Sigmoid colon (tissue), 7 donors: ENCODE results near the gene METTL23. TPM values are rescaled to one million over a fixed set of nuclear protein-coding genes. Genes with fewer than 3 reads are reported as not detected.
"Not testable (repeated sequence)": the region's sequence is repeated elsewhere in the genome, so short reads cannot be mapped to it uniquely, and the experiment has no call there.

Experiments
- DNase-seq: peaks from one replicate; pipeline ENCODE4 v3.0.0-alpha.2; 2019
- H3K27ac ChIP-seq, 4 donors: fragments of 200-600 bp; sonication (generic); one replicate each; pipeline ENCODE4 v1.5.1; 2016 to 2019; ENCODE audit warnings: mild to moderate bottlenecking in 1 of 4
- H3K27me3 ChIP-seq, 3 donors: fragments of 200-600 bp; sonication (generic); one replicate each; pipeline ENCODE4 v1.5.1; 2019; ENCODE audit warnings: mild to moderate bottlenecking in 1 of 3
- H3K36me3 ChIP-seq, 4 donors: fragments of 200-600 bp; sonication (generic); one replicate each; pipeline ENCODE4 v1.5.1; 2016 to 2019
- H3K4me1 ChIP-seq, 4 donors: fragments of 200-600 bp; sonication (generic); one replicate each; pipeline ENCODE4 v1.5.1; 2017 to 2019
- H3K4me3 ChIP-seq, 4 donors: fragments of 200-600 bp; sonication (generic); one replicate each; pipeline ENCODE4 v1.5.1; 2017 to 2019; ENCODE audit warnings: mild to moderate bottlenecking in 2 of 4, moderate library complexity in 1 of 4
- H3K9me3 ChIP-seq, 4 donors: fragments of 200-600 bp in 3 of 4; sonication (generic) in 3 of 4; one replicate each; pipeline versions ENCODE4 v1.5.1 to v1.6.1; 2013 to 2019
- CTCF ChIP-seq, 4 experiments: fragments of 450-650 bp in 3 of 4; fragments of 200-600 bp in 1 of 4; IDR thresholded peaks; one replicate each; pipeline ENCODE4 v1.5.1; 2016 to 2019; ENCODE audit warnings: antibody characterized with exemption in 4 of 4, mild to moderate bottlenecking in 3 of 4, moderate library complexity in 2 of 4
- EP300 ChIP-seq, 4 donors: sonication (generic); formaldehyde crosslinking; IDR thresholded peaks; one replicate each; pipeline ENCODE4 v1.6.1; 2017; ENCODE audit warnings: antibody characterized with exemption in 4 of 4
- POLR2A ChIP-seq, 2 donors: fragments of 450-650 bp; IDR thresholded peaks; one replicate each; pipeline ENCODE4 v1.6.1; 2016; ENCODE audit warnings: antibody characterized with exemption in 2 of 2, mild to moderate bottlenecking in 2 of 2, moderate library complexity in 2 of 2
- POLR2AphosphoS5 ChIP-seq, 4 donors: sonication (generic); formaldehyde crosslinking; IDR thresholded peaks; one replicate each; pipeline ENCODE4 v1.6.1; 2017; ENCODE audit warnings: antibody characterized with exemption in 4 of 4
- WGBS, 2 donors: extraction: QIAGEN DNeasy Blood & Tissue Kit; methylation state at CpG; one replicate each; pipeline ENCODE4 v1.1.7; 2013; 5-methylcytosine and 5-hydroxymethylcytosine counted together
- intact Hi-C: fragments of 100-400 bp; cut with DNase I; formaldehyde crosslinking; loops from one replicate; pipeline ENCODE4 v1.15.1; 2023
- polyA plus RNA-seq, 3 donors: library from polyadenylated mRNA; stranded (reverse); fragments of 200-250 nt; gene quantifications; one replicate each; pipeline ENCODE4 v1.2.3, GENCODE V29; 2013
- total RNA-seq, 4 donors: library from RNA; depleted of rRNA; stranded (reverse); fragments of >200 nt; gene quantifications; one replicate each; pipeline ENCODE4 v1.1.0, GENCODE V29; 2016
- donor health status: healthy with polysubstance abuse.
- donor health status: Bipolar disorder and iron deficiency.
- donor health status: healthy.

METTL23 gene
- total and polyA plus RNA-seq, 7 donors: 13.6 to 34.8 (median 25.7) TPM

DNA sequence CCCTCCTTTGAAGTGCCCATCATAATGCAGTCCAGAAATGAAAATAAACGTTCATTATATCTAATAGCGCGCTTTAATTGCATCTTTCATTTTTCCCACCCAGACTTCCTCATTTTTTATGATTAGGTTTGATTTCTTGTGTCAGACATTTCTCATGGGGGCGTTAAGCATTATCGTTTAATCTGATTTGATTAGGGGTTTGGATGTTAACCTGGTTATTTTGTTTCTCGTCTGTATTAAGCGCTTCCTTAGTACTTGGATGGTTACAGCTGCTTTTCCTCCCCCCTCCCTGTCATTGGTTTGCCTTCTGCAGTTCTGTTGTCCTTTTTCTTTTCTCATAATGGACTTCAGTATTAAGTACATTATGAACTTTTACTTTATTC is 11.8 kb downstream of the METTL23 start:
- Histone ChIP-seq H3K9me3 (no peaks in the 10 kb centered on the region), H3K27ac (peak overlapping the region; percentile 98 to 99 (median 98)), H3K27me3 (no peaks in the 10 kb centered on the region), H3K36me3 (peaks cover 1 to 46% (median 11%) of the 10 kb centered on the region in 4 donors), H3K4me3 (peak overlapping the region; percentile 60 to 97 (median 91)), H3K4me1 (peaks cover 0 to 60% (median 53%) of the 10 kb centered on the region in 4 donors)
- no peak for TF ChIP-seq POLR2A (IDR thresholded peaks at IDR 0.05)
- TF ChIP-seq POLR2AphosphoS5 (IDR thresholded peaks at IDR 0.05): no peak
- TF ChIP-seq EP300 (IDR thresholded peaks at IDR 0.05): no peak
- no peak for TF ChIP-seq CTCF (IDR thresholded peaks at IDR 0.05)
- intact Hi-C loops: loop anchor here (5.0 kb wide), 1 partner anchor 404 kb away; the partner anchor contains the start of gene SEC14L1
- WGBS, 2 donors: 3% methylated on average over 7 of the region's 7 CpGs
- peak; percentile 33 for DNase-seq

- DNase-seq: peak; percentile 60
- peak overlapping the region; percentile 98 to 99 (median 98) for H3K27ac ChIP-seq
- not testable (repeated sequence) for H3K9me3 ChIP-seq, H3K4me3 ChIP-seq, H3K27me3 ChIP-seq
- 93 to 95% methylated on average over 17 of the region's 17 CpGs for WGBS, 2 donors
- peaks cover 7 to 45% (median 10%) of the 10 kb centered on the region in 4 donors for H3K36me3 ChIP-seq
- H3K4me1 ChIP-seq: peaks cover 0 to 48% (median 42%) of the 10 kb centered on the region in 4 donors
- intact Hi-C loops: loop anchor here (5.0 kb wide), 1 partner anchor 403 kb away; the partner anchor contains the start of gene SEC14L1
These were observed 13.0 kb downstream of the METTL23 start for GRCh38 chr17:76739568-76740115.

GRCh38 chr17:76740329-76741118 is 13.9 kb downstream of the METTL23 start:
- H3K4me3 ChIP-seq: no peak overlapping the region
- peak overlapping the region; percentile 98 to 99 (median 98) for H3K27ac ChIP-seq
- intact Hi-C loops: no loop called here
- peak; percentile 77 for DNase-seq
- H3K36me3 ChIP-seq: peaks cover 7 to 45% (median 14%) of the 10 kb centered on the region in 4 donors
- TF ChIP-seq POLR2AphosphoS5 (IDR thresholded peaks at IDR 0.05) (peak in 3 of 4 donors; percentile 49 to 51 (median 50)), EP300 (IDR thresholded peaks at IDR 0.05) (no peak), CTCF (IDR thresholded peaks at IDR 0.05) (no peak)
- H3K9me3 ChIP-seq: no peaks in the 10 kb centered on the region
- 77 to 84% methylated on average over 5 of the region's 5 CpGs for WGBS, 2 donors
- H3K27me3 ChIP-seq: no peaks in the 10 kb centered on the region
- peaks cover 0 to 39% (median 33%) of the 10 kb centered on the region in 4 donors for H3K4me1 ChIP-seq

- Histone ChIP-seq H3K27ac (no peak overlapping the region), H3K4me1 (peaks cover 0 to 35% (median 29%) of the 10 kb centered on the region in 4 donors), H3K27me3 (no peaks in the 10 kb centered on the region), H3K36me3 (peaks cover 7 to 61% (median 18%) of the 10 kb centered on the region in 4 donors), H3K9me3 (no peaks in the 10 kb centered on the region), H3K4me3 (no peak overlapping the region)
- intact Hi-C loops: no loop called here
- TF ChIP-seq POLR2A (IDR thresholded peaks at IDR 0.05): no peak
- no peak for TF ChIP-seq POLR2AphosphoS5 (IDR thresholded peaks at IDR 0.05)
- no peak for TF ChIP-seq EP300 (IDR thresholded peaks at IDR 0.05)
- no peak for TF ChIP-seq CTCF (IDR thresholded peaks at IDR 0.05)
- DNase-seq: no peak
These were observed 16.3 kb downstream of the METTL23 start for GRCh38 chr17:76742958-76743357.

DNA sequence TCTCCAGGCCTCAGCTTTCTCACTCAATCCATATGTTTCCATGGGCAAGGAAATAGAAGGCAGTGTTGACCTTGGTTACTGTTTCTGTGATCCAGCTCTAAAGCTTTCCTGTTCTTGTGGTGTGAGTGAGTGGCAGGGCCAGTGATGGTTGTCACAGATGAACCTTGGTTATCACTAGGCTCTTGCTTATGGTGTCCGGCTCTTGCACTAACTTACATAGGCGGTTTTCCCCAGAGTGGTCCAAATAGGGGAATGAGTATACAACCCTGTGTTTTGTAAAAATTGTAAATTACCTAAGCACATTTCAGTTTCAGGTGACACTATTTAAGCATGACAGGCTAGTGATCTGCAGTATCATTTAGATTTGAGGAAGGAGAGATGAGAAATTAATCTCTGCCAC is 18.1 kb downstream of the METTL23 start:
- no peak overlapping the region for H3K27ac ChIP-seq
- WGBS, 2 donors: 98 to 100% methylated on average over 2 of the region's 2 CpGs
- H3K4me1 ChIP-seq: peaks cover 0 to 20% (median 14%) of the 10 kb centered on the region in 4 donors
- TF ChIP-seq EP300 (IDR thresholded peaks at IDR 0.05): no peak
- no peak for TF ChIP-seq POLR2AphosphoS5 (IDR thresholded peaks at IDR 0.05)
- TF ChIP-seq CTCF (IDR thresholded peaks at IDR 0.05): no peak
- no peak for TF ChIP-seq POLR2A (IDR thresholded peaks at IDR 0.05)
- intact Hi-C loops: no loop called here
- H3K27me3 ChIP-seq: no peaks in the 10 kb centered on the region
- H3K4me3 ChIP-seq: no peak overlapping the region
- peaks cover 7 to 73% (median 18%) of the 10 kb centered on the region in 4 donors for H3K36me3 ChIP-seq
- H3K9me3 ChIP-seq: no peaks in the 10 kb centered on the region
- no peak for DNase-seq

DNA sequence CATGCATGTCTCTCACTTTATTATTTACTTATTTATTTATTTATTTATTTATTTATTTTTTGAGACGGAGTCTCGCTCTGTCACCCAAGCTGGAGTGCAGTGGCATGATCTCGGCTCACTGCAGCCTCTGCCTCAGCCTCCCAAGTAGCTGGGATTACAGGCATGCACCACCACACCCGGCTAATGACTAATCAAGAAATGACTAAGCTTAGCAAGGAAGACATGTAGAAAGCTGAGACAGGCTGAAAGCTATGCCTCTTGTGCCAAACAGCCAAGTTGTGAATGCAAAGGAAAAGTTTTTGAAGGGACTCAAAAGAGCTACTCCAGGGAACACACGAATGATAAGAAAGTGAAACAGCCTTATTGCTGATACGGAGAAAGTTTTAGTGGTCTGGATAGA is 19.1 kb downstream of the METTL23 start:
- H3K27me3 ChIP-seq, H3K9me3 ChIP-seq, H3K4me1 ChIP-seq, intact Hi-C loops, DNase-seq, H3K4me3 ChIP-seq, H3K27ac ChIP-seq: not testable (repeated sequence)
- 96 to 98% methylated on average over 6 of the region's 6 CpGs for WGBS, 2 donors
- peaks cover 7 to 83% (median 18%) of the 10 kb centered on the region in 4 donors for H3K36me3 ChIP-seq
